Tibial nerve (tissue), 4 donors: Measurements from ENCODE around the gene SMYD3.

Source experiments
- EP300 ChIP-seq, 2 donors: sonication (generic); formaldehyde crosslinking; IDR thresholded peaks; one replicate each; pipeline ENCODE4 v1.6.1; 2017; ENCODE audit warnings: antibody characterized with exemption in 2 of 2, mild to moderate bottlenecking in 1 of 2
- POLR2A ChIP-seq, 2 donors: fragments of 450-650 bp; IDR thresholded peaks; one replicate each; pipeline ENCODE4 v1.6.1; 2017; ENCODE audit warnings: antibody characterized with exemption in 2 of 2, mild to moderate bottlenecking in 2 of 2, moderate library complexity in 2 of 2
- TF ChIP-seq, protein P1 (sequence below), 5 experiments: fragments of 200-600 bp in 3 of 5; fragments of 450-650 bp in 2 of 5; sonication (generic) in 3 of 5; IDR thresholded peaks; one replicate each; pipeline ENCODE4 v1.5.1; 2016 to 2019; ENCODE audit warnings: antibody characterized with exemption in 5 of 5, mild to moderate bottlenecking in 3 of 5, moderate library complexity in 2 of 5

GRCh38 chr1:245984390-245985155, 522.5 kb downstream of the SMYD3 start:
- TF ChIP-seq, protein P1, sequence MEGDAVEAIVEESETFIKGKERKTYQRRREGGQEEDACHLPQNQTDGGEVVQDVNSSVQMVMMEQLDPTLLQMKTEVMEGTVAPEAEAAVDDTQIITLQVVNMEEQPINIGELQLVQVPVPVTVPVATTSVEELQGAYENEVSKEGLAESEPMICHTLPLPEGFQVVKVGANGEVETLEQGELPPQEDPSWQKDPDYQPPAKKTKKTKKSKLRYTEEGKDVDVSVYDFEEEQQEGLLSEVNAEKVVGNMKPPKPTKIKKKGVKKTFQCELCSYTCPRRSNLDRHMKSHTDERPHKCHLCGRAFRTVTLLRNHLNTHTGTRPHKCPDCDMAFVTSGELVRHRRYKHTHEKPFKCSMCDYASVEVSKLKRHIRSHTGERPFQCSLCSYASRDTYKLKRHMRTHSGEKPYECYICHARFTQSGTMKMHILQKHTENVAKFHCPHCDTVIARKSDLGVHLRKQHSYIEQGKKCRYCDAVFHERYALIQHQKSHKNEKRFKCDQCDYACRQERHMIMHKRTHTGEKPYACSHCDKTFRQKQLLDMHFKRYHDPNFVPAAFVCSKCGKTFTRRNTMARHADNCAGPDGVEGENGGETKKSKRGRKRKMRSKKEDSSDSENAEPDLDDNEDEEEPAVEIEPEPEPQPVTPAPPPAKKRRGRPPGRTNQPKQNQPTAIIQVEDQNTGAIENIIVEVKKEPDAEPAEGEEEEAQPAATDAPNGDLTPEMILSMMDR (IDR thresholded peaks at IDR 0.05): no peak
- TF ChIP-seq EP300 (IDR thresholded peaks at IDR 0.05) (no peak), POLR2A (IDR thresholded peaks at IDR 0.05) (no peak)
